ENCODE measurements around the gene CDC34. TPM values are rescaled to one million over a fixed set of nuclear protein-coding genes. Genes with fewer than 3 reads are reported as not detected.
A peak's percentile ranks its signal among the peaks of the same experiment; 100 is the strongest.

Gene CDC34
- total RNA-seq, 1 experiment from 2014 or later, result 151 TPM

GRCh38 chr19:541699-542098 is 10.1 kb downstream of the CDC34 start:
- no peak for DNase-seq (ENCODE audit: low spot score)

- DNase-seq (ENCODE audit: low spot score), result no peak
These were observed 10.8 kb downstream of the CDC34 start for GRCh38 chr19:542173-542866.

DNA sequence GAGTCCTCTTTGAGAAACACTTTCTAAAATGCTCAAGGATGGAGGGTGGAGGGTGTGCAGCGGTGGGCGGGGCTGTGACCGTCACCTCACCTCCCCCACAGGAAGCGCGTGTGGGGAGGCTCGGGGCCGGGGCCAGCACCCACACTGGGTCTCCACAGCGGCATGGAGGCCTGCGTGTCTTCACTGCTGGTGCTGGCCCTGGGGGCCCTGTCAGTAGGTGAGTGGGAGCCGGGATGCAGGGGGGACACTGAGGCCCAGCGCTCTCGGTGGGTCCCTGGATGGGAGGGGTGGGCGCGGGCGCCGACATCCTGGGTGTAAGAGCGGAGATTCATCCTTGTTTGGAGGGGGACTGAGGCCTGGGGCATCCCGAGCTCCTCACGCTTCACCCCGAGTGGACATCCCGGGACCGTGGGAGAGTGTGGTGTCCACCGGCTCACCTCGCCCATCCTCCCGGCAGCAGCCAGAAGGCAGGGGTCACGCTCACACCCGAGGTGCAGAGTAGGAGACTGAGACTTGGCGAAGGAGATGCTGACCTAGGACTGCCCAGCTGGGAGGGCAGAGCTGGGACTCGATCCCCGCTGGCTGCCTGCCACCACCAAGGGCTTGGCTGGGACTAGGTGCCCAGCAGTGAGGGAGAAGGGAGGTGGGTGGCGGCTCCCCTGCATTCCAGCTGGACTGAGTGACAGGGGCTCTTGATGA is 12.5 kb downstream of the CDC34 start, which contains the start of gene GZMM:
GZMM (plus strand) TSS at position 144 of the 699 bp plus-strand sequence; CDS start at position 163, 19 bp downstream.
- no peak for DNase-seq (ENCODE audit: low spot score)

GRCh38 chr19:547117-547516 is 15.6 kb downstream of the CDC34 start:
- DNase-seq (ENCODE audit: low spot score), result no peak

DNA sequence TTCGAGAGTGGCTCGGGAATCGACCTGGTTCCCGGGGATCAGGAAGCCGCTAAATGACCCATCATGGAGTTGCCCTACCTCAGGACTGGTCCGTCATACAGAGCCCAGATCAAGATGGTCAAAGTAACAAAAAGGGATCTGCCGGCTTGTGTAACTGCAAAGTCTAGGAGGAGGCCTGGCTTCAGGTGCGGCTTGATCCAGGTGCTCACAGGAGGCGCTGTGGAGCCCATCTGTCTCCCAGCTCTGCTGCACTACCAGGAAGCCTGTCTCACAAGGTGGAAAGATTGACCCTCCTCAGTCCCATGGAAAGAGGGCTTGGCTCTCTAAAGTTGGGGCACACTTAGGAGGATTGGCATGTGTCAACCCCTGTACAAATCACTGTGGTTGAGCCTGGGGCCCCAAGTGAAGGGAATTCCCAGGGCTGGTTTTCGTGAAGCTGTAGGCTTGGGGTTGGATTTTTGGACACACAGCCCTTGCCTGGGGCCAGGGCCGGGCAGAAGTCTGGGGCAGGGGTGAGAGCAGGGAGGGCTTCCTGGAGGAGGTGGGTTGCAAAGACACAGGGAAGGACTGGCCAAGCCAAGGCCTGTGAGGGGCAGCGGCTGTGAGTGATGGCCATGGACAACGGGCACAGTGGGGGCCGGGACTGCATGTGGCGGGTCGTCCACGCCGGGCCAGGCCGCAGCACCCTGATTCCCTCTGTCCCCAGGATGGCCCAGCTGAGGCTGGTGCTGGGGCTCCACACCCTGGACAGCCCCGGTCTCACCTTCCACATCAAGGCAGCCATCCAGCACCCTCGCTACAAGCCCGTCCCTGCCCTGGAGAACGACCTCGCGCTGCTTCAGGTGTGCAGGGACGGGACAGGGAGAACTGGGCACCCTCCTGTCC is 16.5 kb downstream of the CDC34 start:
- no peak for DNase-seq (ENCODE audit: low spot score)

GRCh38 chr19:548886-549830 is 17.6 kb downstream of the CDC34 start:
- DNase-seq (ENCODE audit: low spot score), result no peak

DNA sequence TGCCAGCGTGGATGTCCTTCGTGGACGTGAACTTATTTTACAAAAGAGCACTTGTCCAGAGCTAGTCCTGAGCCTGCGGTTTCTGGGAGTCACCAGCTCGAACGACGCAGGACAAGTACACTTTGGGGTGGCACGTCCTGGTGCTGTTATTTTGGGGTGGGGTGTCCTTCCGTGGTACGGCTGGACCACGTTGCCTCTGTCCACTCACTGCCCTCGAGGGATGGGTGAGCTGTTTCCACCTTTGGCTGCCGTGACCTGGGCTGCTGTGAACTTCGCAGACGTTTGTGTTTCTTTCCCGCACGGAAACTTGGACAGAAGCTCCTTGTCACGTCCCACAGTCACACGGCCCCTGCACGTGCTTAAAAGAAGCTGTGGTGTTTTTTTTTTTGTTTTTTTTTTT is 23.3 kb downstream of the CDC34 start:
- DNase-seq (ENCODE audit: low spot score), result no peak

DNA sequence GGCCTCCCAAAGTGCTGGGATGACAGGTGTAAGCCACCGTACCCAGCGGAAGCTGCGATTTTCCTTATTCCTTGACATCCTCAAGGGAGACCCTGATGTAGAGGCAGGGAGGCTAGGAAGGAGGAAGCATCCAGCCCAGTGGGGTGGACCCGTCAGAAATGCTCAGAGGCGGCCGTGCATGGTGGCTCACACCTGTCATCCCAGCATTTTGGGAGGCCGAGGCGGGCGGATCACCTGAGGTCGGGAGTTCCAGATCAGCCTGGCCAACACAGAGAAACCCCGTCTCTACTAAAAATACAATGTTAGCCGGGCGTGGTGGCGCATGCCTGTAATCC is 23.9 kb downstream of the CDC34 start:
- no peak for DNase-seq (ENCODE audit: low spot score)

DNA sequence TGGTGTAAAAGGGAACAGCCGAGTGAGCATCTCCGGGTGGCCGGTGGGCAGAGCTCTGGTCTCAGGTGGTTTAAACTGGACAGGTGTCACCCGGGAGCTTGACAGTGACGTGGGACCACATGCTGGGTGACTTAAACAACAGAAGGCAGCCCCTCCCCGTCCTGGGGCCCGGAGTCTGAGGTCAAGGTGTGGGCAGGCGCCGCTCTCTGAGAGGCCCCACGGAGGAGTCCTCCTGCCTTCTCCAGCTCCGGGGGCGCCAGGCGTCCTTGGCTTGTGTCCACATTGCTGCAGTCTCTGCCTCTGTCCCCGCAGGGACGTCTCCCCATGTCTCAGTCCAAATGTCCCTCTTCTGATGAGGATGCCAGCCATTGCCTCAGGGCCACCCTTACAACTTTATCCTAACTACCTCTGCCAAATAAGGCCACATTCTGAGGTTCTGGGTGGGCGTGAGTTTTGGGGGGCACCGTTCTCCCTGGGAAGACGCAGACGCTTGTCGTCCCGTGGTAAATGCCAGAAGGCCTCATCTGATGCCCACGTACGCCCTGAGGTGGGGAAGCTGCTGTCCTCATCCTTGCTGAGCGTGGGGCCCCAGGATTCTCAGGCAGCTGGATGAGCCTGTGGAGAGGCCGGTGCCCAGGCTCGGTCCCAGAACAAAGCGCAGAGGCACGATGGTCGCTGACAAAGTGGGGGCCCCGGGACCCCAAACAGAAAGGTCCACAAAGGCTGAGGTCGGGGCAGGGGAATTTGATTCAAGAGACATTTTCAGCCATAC is 25.2 kb downstream of the CDC34 start:
- no peak for DNase-seq (ENCODE audit: low spot score)

DNA sequence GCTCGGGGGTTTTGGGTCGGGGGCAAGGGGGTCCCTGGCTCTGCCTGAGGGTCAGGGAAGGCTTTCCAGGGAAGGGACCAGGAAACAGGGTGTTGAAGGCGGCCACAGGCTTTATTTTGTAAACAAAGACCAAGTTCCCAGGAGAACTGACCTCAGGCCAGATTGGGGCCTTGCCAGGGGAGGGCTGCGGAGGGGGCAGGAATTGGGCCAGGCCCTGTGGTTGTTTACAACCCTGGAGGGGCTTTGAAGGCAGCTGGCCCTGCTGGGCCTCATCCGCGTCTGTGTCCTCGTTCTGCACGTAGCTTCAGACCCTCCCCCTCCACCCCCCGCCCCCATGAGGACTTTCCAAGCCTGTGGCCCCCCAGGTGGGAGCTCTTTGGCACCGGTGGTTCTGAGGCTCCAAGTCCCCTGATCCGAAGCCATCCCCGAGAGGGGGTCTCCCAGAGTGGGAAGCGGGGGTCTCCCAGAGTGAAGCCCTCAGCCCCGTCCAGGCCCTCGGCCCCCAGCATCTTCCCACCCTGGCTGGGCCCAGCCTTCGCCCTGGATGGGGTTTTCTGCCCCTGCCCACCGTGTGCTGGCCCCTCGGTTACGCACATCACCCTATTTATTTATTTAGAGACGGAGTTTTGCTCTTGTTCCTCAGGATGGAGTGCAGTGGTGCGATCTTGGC is 27.3 kb downstream of the CDC34 start:
- DNase-seq (ENCODE audit: low spot score), result no peak

DNA sequence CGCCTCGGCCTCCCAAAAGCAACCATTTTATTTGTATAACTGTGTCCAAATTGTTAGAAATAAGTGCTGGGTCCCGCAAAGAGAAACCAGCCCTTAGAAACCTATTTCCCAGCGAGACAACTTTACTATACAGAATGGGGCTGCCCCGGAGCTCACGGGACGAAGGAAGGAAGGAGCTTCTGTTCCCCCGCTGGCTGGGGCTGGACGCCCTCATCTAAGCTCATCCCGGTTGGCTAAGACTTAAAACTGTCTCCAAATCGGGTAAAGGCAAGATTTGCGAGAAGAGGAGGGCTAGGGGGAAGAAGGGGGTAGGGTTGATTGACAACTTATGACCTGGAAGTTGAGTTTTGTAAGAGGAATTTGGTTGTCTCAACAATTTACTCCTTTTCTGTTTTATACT is 28.6 kb downstream of the CDC34 start:
- no peak for DNase-seq (ENCODE audit: low spot score)

- no peak for DNase-seq (ENCODE audit: low spot score)
These were observed 34.8 kb downstream of the CDC34 start for GRCh38 chr19:566403-566802.

GRCh38 chr19:566844-567243 is 35.3 kb downstream of the CDC34 start:
- no peak for DNase-seq (ENCODE audit: low spot score)

- DNase-seq (ENCODE audit: low spot score), result no peak
These were observed 35.8 kb downstream of the CDC34 start for GRCh38 chr19:567296-567900.

DNA sequence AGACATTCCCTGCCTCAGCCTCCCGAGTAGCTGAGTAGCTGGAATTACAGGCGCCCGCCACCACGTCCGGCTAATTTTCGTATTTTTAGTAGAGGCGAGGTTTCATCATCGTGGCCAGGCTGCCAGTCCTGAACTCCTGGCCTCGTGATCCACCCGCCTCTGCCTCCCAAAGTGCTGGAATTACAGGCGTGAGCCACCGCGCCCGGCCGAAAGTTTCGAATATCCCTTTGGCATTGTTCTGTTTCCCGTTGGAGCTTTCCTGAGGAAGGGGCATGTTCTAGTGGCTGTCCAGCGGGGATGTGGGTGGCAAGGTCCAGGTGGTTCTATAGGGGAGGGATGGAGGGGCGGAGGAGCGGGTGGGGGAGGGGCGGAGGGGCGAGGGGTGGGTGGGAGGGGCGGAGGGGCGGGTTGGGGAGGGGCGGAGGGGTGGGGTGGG is 38.7 kb downstream of the CDC34 start:
- DNase-seq (ENCODE audit: low spot score), result no peak

DNA sequence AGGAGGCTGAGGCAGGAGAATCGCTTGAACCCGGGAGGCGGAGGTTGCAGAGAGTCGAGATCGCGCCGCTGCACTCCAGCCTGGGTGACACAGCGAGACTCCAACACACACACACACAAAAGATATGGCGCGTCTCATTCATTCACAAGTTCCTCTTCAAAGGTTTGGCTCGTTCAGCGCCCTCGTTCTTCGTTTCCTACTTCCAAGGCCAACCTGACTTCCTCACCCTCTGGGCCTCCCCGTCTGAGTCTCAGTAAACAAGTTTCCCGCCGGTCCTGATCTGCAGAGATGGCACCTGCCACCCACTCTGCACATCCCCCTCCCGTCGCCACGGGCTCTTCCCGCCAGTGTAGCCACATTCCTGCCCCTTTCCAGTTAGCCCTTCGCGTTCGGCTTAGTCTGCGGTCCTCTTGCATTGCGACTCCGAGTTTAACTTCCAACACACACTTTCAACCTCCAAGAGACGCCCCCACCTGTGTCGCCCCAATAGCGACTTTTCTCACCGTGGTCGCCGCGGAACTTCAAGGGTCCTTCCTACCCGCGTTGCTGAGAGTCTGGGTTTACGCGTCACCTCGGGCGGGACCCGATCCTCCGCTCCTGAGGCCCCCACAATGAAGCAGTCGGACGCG is 39.5 kb downstream of the CDC34 start:
- peak; percentile 66 for DNase-seq (ENCODE audit: low spot score)

GRCh38 chr19:571566-571974 is 40.0 kb downstream of the CDC34 start:
- DNase-seq (ENCODE audit: low spot score), result peak; percentile 56

DNA sequence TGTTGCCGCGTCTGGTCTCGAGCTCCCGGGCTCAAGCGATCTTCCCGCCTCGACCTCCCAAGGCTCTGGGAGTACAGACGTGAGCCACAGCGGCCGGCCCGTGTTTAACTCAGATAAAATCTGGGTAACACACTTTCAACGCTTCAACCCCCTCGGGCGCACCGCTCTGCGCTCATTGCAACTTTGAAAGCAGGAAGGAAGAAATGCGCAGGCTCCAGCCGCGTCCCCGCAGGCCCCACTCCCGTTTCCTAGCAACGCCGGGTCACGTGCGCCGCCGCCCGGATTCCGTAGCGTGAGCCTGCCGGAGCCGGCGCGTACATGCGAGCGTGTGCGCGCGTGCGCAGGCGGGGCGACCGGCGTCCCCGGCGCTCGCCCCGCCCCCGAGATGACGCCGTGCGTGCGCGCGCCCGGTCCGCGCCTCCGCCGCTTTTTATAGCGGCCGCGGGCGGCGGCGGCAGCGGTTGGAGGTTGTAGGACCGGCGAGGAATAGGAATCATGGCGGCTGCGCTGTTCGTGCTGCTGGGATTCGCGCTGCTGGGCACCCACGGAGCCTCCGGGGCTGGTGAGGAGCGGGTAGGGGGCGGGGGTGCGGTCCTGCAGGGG is 40.7 kb downstream of the CDC34 start, which contains the start of gene BSG:
BSG (plus strand) TSS at position 457 of the 603 bp plus-strand sequence; CDS start at position 496, 39 bp downstream.
- peak; percentile 92 for DNase-seq (ENCODE audit: low spot score)

All from HT-29 (cell line).